ENCODE measurements around the gene ZNF786.

DNA sequence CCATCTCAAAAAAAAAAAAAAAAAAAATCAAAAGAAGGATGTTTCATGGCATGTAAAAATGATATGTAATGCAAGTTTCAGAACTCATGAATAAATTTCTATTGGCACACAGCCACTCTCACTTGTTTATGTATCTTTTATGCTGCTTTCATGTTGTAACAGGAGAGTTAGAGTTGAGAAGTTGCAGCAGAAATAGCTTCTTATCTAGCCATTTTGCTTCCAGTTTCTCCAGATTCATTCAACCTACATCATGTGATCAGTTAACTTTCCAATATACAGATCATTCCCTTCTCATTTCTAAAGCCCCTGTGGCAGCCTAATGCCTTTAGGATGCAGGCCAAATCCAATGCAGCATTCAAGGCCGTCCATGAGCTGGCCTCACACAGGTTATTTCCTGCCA, 30.4 kb downstream of the ZNF786 start:
- no peak for TF ChIP-seq JUNB (IDR thresholded peaks at IDR 0.05; ENCODE audit: unreplicated experiment)
- TF ChIP-seq, protein P1, sequence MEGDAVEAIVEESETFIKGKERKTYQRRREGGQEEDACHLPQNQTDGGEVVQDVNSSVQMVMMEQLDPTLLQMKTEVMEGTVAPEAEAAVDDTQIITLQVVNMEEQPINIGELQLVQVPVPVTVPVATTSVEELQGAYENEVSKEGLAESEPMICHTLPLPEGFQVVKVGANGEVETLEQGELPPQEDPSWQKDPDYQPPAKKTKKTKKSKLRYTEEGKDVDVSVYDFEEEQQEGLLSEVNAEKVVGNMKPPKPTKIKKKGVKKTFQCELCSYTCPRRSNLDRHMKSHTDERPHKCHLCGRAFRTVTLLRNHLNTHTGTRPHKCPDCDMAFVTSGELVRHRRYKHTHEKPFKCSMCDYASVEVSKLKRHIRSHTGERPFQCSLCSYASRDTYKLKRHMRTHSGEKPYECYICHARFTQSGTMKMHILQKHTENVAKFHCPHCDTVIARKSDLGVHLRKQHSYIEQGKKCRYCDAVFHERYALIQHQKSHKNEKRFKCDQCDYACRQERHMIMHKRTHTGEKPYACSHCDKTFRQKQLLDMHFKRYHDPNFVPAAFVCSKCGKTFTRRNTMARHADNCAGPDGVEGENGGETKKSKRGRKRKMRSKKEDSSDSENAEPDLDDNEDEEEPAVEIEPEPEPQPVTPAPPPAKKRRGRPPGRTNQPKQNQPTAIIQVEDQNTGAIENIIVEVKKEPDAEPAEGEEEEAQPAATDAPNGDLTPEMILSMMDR (conservative IDR thresholded peaks at IDR 0.05; ENCODE audit: low read depth in 2 of 2), result no peak
- no peak for TF ChIP-seq CREB1 (CRISPR knock-in tag; IDR thresholded peaks at IDR 0.05; ENCODE audit: low read depth)
- no peak for TF ChIP-seq EZH2phosphoT487 (IDR thresholded peaks at IDR 0.05; ENCODE audit: unreplicated experiment)
- TF ChIP-seq, protein P2, sequence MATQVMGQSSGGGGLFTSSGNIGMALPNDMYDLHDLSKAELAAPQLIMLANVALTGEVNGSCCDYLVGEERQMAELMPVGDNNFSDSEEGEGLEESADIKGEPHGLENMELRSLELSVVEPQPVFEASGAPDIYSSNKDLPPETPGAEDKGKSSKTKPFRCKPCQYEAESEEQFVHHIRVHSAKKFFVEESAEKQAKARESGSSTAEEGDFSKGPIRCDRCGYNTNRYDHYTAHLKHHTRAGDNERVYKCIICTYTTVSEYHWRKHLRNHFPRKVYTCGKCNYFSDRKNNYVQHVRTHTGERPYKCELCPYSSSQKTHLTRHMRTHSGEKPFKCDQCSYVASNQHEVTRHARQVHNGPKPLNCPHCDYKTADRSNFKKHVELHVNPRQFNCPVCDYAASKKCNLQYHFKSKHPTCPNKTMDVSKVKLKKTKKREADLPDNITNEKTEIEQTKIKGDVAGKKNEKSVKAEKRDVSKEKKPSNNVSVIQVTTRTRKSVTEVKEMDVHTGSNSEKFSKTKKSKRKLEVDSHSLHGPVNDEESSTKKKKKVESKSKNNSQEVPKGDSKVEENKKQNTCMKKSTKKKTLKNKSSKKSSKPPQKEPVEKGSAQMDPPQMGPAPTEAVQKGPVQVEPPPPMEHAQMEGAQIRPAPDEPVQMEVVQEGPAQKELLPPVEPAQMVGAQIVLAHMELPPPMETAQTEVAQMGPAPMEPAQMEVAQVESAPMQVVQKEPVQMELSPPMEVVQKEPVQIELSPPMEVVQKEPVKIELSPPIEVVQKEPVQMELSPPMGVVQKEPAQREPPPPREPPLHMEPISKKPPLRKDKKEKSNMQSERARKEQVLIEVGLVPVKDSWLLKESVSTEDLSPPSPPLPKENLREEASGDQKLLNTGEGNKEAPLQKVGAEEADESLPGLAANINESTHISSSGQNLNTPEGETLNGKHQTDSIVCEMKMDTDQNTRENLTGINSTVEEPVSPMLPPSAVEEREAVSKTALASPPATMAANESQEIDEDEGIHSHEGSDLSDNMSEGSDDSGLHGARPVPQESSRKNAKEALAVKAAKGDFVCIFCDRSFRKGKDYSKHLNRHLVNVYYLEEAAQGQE (IDR thresholded peaks at IDR 0.05; ENCODE audit: unreplicated experiment), result no peak
- TF ChIP-seq, protein P3, sequence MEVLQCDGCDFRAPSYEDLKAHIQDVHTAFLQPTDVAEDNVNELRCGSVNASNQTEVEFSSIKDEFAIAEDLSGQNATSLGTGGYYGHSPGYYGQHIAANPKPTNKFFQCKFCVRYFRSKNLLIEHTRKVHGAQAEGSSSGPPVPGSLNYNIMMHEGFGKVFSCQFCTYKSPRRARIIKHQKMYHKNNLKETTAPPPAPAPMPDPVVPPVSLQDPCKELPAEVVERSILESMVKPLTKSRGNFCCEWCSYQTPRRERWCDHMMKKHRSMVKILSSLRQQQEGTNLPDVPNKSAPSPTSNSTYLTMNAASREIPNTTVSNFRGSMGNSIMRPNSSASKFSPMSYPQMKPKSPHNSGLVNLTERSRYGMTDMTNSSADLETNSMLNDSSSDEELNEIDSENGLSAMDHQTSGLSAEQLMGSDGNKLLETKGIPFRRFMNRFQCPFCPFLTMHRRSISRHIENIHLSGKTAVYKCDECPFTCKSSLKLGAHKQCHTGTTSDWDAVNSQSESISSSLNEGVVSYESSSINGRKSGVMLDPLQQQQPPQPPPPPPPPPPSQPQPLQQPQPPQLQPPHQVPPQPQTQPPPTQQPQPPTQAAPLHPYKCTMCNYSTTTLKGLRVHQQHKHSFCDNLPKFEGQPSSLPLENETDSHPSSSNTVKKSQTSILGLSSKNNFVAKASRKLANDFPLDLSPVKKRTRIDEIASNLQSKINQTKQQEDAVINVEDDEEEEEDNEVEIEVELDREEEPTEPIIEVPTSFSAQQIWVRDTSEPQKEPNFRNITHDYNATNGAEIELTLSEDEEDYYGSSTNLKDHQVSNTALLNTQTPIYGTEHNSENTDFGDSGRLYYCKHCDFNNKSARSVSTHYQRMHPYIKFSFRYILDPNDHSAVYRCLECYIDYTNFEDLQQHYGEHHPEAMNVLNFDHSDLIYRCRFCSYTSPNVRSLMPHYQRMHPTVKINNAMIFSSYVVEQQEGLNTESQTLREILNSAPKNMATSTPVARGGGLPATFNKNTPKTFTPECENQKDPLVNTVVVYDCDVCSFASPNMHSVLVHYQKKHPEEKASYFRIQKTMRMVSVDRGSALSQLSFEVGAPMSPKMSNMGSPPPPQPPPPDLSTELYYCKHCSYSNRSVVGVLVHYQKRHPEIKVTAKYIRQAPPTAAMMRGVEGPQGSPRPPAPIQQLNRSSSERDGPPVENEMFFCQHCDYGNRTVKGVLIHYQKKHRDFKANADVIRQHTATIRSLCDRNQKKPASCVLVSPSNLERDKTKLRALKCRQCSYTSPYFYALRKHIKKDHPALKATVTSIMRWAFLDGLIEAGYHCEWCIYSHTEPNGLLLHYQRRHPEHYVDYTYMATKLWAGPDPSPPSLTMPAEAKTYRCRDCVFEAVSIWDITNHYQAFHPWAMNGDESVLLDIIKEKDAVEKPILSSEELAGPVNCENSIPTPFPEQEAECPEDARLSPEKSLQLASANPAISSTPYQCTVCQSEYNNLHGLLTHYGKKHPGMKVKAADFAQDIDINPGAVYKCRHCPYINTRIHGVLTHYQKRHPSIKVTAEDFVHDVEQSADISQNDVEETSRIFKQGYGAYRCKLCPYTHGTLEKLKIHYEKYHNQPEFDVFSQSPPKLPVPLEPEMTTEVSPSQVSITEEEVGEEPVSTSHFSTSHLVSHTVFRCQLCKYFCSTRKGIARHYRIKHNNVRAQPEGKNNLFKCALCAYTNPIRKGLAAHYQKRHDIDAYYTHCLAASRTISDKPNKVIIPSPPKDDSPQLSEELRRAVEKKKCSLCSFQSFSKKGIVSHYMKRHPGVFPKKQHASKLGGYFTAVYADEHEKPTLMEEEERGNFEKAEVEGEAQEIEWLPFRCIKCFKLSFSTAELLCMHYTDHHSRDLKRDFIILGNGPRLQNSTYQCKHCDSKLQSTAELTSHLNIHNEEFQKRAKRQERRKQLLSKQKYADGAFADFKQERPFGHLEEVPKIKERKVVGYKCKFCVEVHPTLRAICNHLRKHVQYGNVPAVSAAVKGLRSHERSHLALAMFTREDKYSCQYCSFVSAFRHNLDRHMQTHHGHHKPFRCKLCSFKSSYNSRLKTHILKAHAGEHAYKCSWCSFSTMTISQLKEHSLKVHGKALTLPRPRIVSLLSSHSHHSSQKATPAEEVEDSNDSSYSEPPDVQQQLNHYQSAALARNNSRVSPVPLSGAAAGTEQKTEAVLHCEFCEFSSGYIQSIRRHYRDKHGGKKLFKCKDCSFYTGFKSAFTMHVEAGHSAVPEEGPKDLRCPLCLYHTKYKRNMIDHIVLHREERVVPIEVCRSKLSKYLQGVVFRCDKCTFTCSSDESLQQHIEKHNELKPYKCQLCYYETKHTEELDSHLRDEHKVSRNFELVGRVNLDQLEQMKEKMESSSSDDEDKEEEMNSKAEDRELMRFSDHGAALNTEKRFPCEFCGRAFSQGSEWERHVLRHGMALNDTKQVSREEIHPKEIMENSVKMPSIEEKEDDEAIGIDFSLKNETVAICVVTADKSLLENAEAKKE (CRISPR knock-in tag; IDR thresholded peaks at IDR 0.05), result no peak
- no peak for TF ChIP-seq EZH2 (IDR thresholded peaks at IDR 0.05; ENCODE audit: low read depth, unreplicated experiment)
- TF ChIP-seq, protein P4, sequence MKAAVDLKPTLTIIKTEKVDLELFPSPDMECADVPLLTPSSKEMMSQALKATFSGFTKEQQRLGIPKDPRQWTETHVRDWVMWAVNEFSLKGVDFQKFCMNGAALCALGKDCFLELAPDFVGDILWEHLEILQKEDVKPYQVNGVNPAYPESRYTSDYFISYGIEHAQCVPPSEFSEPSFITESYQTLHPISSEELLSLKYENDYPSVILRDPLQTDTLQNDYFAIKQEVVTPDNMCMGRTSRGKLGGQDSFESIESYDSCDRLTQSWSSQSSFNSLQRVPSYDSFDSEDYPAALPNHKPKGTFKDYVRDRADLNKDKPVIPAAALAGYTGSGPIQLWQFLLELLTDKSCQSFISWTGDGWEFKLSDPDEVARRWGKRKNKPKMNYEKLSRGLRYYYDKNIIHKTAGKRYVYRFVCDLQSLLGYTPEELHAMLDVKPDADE (IDR thresholded peaks at IDR 0.05), result no peak
- TF ChIP-seq POLR2AphosphoS5 (IDR thresholded peaks at IDR 0.05; ENCODE audit: low read depth), result no peak
- no peak for TF ChIP-seq STAT1 (IDR thresholded peaks at IDR 0.05; ENCODE audit: unreplicated experiment)
- no peak for TF ChIP-seq ZNF114 (CRISPR knock-in tag; IDR thresholded peaks at IDR 0.05)
- no peak for TF ChIP-seq NANOG (IDR thresholded peaks at IDR 0.05; ENCODE audit: borderline replicate concordance)
